PFSK-1 (cell line): Measurements from ENCODE around the gene HTR1A.
A peak's percentile ranks its signal among the peaks of the same experiment; 100 is the strongest.

ENCODE experiments used
- FOXP2 ChIP-seq: optimal IDR thresholded peaks from 2 replicates; pipeline ENCODE3; 2011; ENCODE audit warnings: borderline replicate concordance, control low read depth, inconsistent platforms; ENCODE audit not compliant: insufficient read depth; ENCODE audit errors: extremely low read length, extremely low read depth
- POLR2AphosphoS5 ChIP-seq: IDR thresholded peaks from 2 replicates; pipeline ENCODE4 v1.6.1; 2012; ENCODE audit warnings: low read depth, mild to moderate bottlenecking, control low read depth, low read length, moderate library complexity
- REST ChIP-seq, 2 experiments: IDR thresholded peaks; 2 replicates each; pipeline versions ENCODE4 v1.6.1 to v1.8.0; 2011 to 2012; ENCODE audit warnings: low read depth in 2 of 2, low read length in 2 of 2, control low read depth in 1 of 2, inconsistent platforms in 1 of 2, mild to moderate bottlenecking in 1 of 2, moderate library complexity in 1 of 2; ENCODE audit not compliant: insufficient read depth in 1 of 2
- SIN3A ChIP-seq: IDR thresholded peaks from 2 replicates; pipeline ENCODE4 v1.6.1; 2012; ENCODE audit warnings: mild to moderate bottlenecking, low read length, moderate library complexity, borderline replicate concordance; ENCODE audit not compliant: insufficient read depth
- TAF1 ChIP-seq: IDR thresholded peaks from 2 replicates; pipeline ENCODE4 v1.6.1; 2012; ENCODE audit warnings: low read length, control low read depth, borderline replicate concordance; ENCODE audit not compliant: insufficient read depth

The HTR1A gene

GRCh38 chr5:63963926-63964325, 1.7 kb upstream of the HTR1A start:
- TF ChIP-seq POLR2AphosphoS5 (no peak), REST (IDR thresholded peaks at IDR 0.05; ENCODE audit: insufficient read depth in 1 of 2, low read depth in 2 of 2, low read length in 2 of 2) (no peak), TAF1 (no peak), SIN3A (no peak), FOXP2 (no peak)

GRCh38 chr5:63963080-63963735, 963 bp upstream of the HTR1A start:
- no peak for TF ChIP-seq TAF1
- peak; percentile 59; the same call in 1 of the 2 replicates for TF ChIP-seq SIN3A
- peak; percentile 94 to 99 for TF ChIP-seq REST (IDR thresholded peaks at IDR 0.05; ENCODE audit: insufficient read depth in 1 of 2, low read depth in 2 of 2, low read length in 2 of 2)

- no peak for TF ChIP-seq SIN3A
- no peak for TF ChIP-seq POLR2AphosphoS5
- peak in 1 of 2 experiments; percentile 57; a peak in 1 of 4 replicates for TF ChIP-seq REST (IDR thresholded peaks at IDR 0.05; ENCODE audit: insufficient read depth in 1 of 2, low read depth in 2 of 2, low read length in 2 of 2)
- TF ChIP-seq FOXP2: no peak
- TF ChIP-seq TAF1: no peak
Observed at GRCh38 chr5:63961598-63962161, 565 bp downstream of the HTR1A start.

GRCh38 chr5:63961125-63961597, 1.1 kb downstream of the HTR1A start:
- no peak for TF ChIP-seq REST (IDR thresholded peaks at IDR 0.05; ENCODE audit: insufficient read depth in 1 of 2, low read depth in 2 of 2, low read length in 2 of 2)
- TF ChIP-seq FOXP2: no peak
- no peak for TF ChIP-seq TAF1
- no peak for TF ChIP-seq SIN3A
- no peak for TF ChIP-seq POLR2AphosphoS5

GRCh38 chr5:63960646-63961045, 1.6 kb downstream of the HTR1A start:
- TF ChIP-seq FOXP2 (no peak), POLR2AphosphoS5 (no peak), REST (IDR thresholded peaks at IDR 0.05; ENCODE audit: insufficient read depth in 1 of 2, low read depth in 2 of 2, low read length in 2 of 2) (no peak), TAF1 (no peak), SIN3A (no peak)
